NOMO-1 treated with DMSO at 0.1 percent for 48 hours (cell line): ENCODE measurements around the gene SHROOM1.
A peak's percentile ranks its signal among the peaks of the same experiment; 100 is the strongest.
"Not testable (repeated sequence)": the region's sequence is repeated elsewhere in the genome, so short reads cannot be mapped to it uniquely, and the experiment has no call there.

Source experiments
- DNase-seq: peaks from one replicate; lab custom pipeline; 2025; ENCODE audit not compliant: unreplicated experiment; lab: John Stamatoyannopoulos, UW

The SHROOM1 gene

GRCh38 chr5:132830436-132831094 is at the start of gene SHROOM1:
Gene SHROOM1, minus strand, starts transcription at chr5:132830647. Its CDS starts 4,507 bp downstream, at chr5:132826140.
- DNase-seq = peak; percentile 15

GRCh38 chr5:132877938-132878337 is 47.5 kb upstream of the SHROOM1 start:
- DNase-seq = no peak

- DNase-seq = no peak
Measured at GRCh38 chr5:132877466-132877865, 47.0 kb upstream of the SHROOM1 start.

- no peak for DNase-seq
Measured at GRCh38 chr5:132876020-132876759, 45.7 kb upstream of the SHROOM1 start.

- no peak for DNase-seq
Measured at GRCh38 chr5:132873930-132874271, 43.5 kb upstream of the SHROOM1 start.

- no peak for DNase-seq
Measured at GRCh38 chr5:132873119-132873929, 42.9 kb upstream of the SHROOM1 start, which contains the start of gene LEAP2. Gene LEAP2, plus strand, starts transcription at chr5:132873668. Its CDS starts 27 bp downstream, at chr5:132873695.

GRCh38 chr5:132872788-132873118 is 42.3 kb upstream of the SHROOM1 start:
- DNase-seq = no peak

GRCh38 chr5:132871459-132872284 is 41.2 kb upstream of the SHROOM1 start:
- DNase-seq = no peak

- no peak for DNase-seq
Measured at GRCh38 chr5:132870801-132871200, 40.4 kb upstream of the SHROOM1 start.

- no peak for DNase-seq
Measured at GRCh38 chr5:132868754-132869153, 38.3 kb upstream of the SHROOM1 start.

GRCh38 chr5:132867046-132867451 is 36.6 kb upstream of the SHROOM1 start:
- no peak for DNase-seq

- DNase-seq = peak; percentile 99
Measured at GRCh38 chr5:132866342-132867045, 36.0 kb upstream of the SHROOM1 start, which contains the start of the genes GDF9 and UQCRQ. Gene GDF9, minus strand, starts transcription at chr5:132866469. Its CDS starts 1,936 bp downstream, at chr5:132864533. Gene UQCRQ, plus strand, starts transcription at chr5:132866642. Its CDS starts 240 bp downstream, at chr5:132866882.

GRCh38 chr5:132865668-132866341 is 35.4 kb upstream of the SHROOM1 start:
- no peak for DNase-seq

- DNase-seq = no peak
Measured at GRCh38 chr5:132860742-132861141, 30.3 kb upstream of the SHROOM1 start.

GRCh38 chr5:132859889-132860437 is 29.5 kb upstream of the SHROOM1 start:
- DNase-seq = no peak

- DNase-seq = no peak
Measured at GRCh38 chr5:132856011-132856410, 25.6 kb upstream of the SHROOM1 start.

GRCh38 chr5:132854992-132855391 is 24.5 kb upstream of the SHROOM1 start:
- DNase-seq = not testable (repeated sequence)

- DNase-seq = no peak
Measured at GRCh38 chr5:132854301-132854700, 23.9 kb upstream of the SHROOM1 start.

GRCh38 chr5:132853790-132854189 is 23.3 kb upstream of the SHROOM1 start:
- no peak for DNase-seq
